Heart right ventricle (tissue), 16 donors: ENCODE data around the gene DMRT1. TPM values are rescaled to one million over a fixed set of nuclear protein-coding genes. Genes with fewer than 3 reads are reported as not detected.

Experiments
- ATAC-seq, 8 donors: fragments of 200-7000 bp; cut with Tn5 transposase; one replicate each; pipeline ENCODE4 v1.9.1; 2020; ENCODE audit warnings: mild to moderate bottlenecking in 8 of 8, moderate library complexity in 8 of 8, moderate number of reproducible peaks in 1 of 8
- DNase-seq, 2 donors: peaks; one replicate each; pipeline ENCODE4 v3.0.0-alpha.2; 2020
- H3K27ac ChIP-seq, 10 donors: fragments of 200-600 bp; sonication (generic) in 2 of 10; one replicate each; pipeline versions ENCODE4 v1.5.0 to v1.8.0; 2020 to 2022; ENCODE audit warnings: mild to moderate bottlenecking in 3 of 10
- H3K27me3 ChIP-seq, 7 donors: fragments of 200-600 bp; one replicate each; pipeline ENCODE4 v1.8.0; 2021 to 2022; ENCODE audit warnings: mild to moderate bottlenecking in 2 of 7
- H3K36me3 ChIP-seq, 9 donors: fragments of 200-600 bp; sonication (generic) in 1 of 9; one replicate each; pipeline versions ENCODE4 v1.5.0 to v1.8.0; 2020 to 2022; ENCODE audit warnings: mild to moderate bottlenecking in 2 of 9
- H3K4me1 ChIP-seq, 9 donors: fragments of 200-600 bp; sonication (generic) in 1 of 9; one replicate each; pipeline versions ENCODE4 v1.5.0 to v1.8.0; 2020 to 2022; ENCODE audit warnings: mild to moderate bottlenecking in 4 of 9
- H3K4me3 ChIP-seq, 10 donors: fragments of 200-600 bp; sonication (generic) in 2 of 10; one replicate each; pipeline versions ENCODE4 v1.5.0 to v1.8.0; 2020 to 2022; ENCODE audit warnings: mild to moderate bottlenecking in 7 of 10, moderate library complexity in 2 of 10
- H3K9me3 ChIP-seq, 11 donors: fragments of 200-600 bp in 10 of 11; sonication (generic) in 2 of 11; one replicate each; pipeline versions ENCODE4 v1.5.0 to v1.8.0; 2013 to 2022; ENCODE audit warnings: mild to moderate bottlenecking in 2 of 11, control low read depth in 1 of 11, moderate library complexity in 1 of 11
- CTCF ChIP-seq, 9 donors: fragments of 200-600 bp; sonication (generic) in 2 of 9; IDR thresholded peaks; one replicate each; pipeline versions ENCODE4 v1.5.0 to v1.8.0; 2021 to 2022; ENCODE audit warnings: antibody characterized with exemption in 9 of 9, mild to moderate bottlenecking in 5 of 9, moderate library complexity in 1 of 9
- WGBS, 2 donors: extraction: QIAGEN DNeasy Blood & Tissue Kit; methylation state at CpG; one replicate each; pipeline ENCODE4 v1.1.7; 2013; ENCODE audit warnings: inconsistent platforms in 1 of 2; 5-methylcytosine and 5-hydroxymethylcytosine counted together
- intact Hi-C, 10 donors: fragments of 100-400 bp; cut with DNase I; formaldehyde crosslinking; loops; one replicate each; pipeline versions ENCODE4 v1.11.1 to v1.14.2; 2022
- polyA plus RNA-seq, 2 donors: library from polyadenylated mRNA; stranded (reverse); fragments of 200-250 nt; gene quantifications; one replicate each; pipeline ENCODE4 v1.2.3, GENCODE V29; 2013
- total RNA-seq, 10 donors: library from RNA; stranded (reverse); fragmentation: NEBNext Ultra II Directional in 3 of 10; extraction: Animal tissue kit (Norgen Biotek cat#: 25700) in 3 of 10; gene quantifications; one replicate each; pipeline versions ENCODE4 v1.2.1 to v1.2.4, GENCODE V29; 2021 to 2023
- donor health status: Arrhythmogenic right ventricular cardiomyopathy.
- donor health status: ischemic (EF 13 %, LVEDD 7.1; RV severe dilation, severe dysfunction).
- donor health status: healthy with polysubstance abuse.
- donor health status: DM: no; HTN: yes; CAD: no.
- donor health status: DM: no; HTN: no; CAD: no.
- donor health status: ischemic (EF 25% LVEDD 6.9; RV normal size, moderate dysfunction).
- donor health status: ischemic (EF 25% LVEDD 5.7; RV mildly dilated, moderate dysfunction).
- donor health status: healthy.
- donor health status: DM: yes; HTN: yes; CAD: no.
- donor health status: Ischemic cardiomyopathy.
- donor health status: ischemic (EF 35%, LVEDD 5.7; RV mildly dilated, moderate dysfunction).
- donor health status: nonischemic (EF 11% LVEDD 7.7; RV severe dilation, severe dysfunction).
- donor health status: DM: yes; HTN: yes; CAD: no.
- donor health status: PGD.
- donor health status: ischemic (EF 29% LVEDD 5.4; RV normal size, mild dysfunction).
- donor health status: nonischemic (EF 23%, LVEDD 6.1; RV moderate dilation, normal function).

Gene DMRT1
- total and polyA plus RNA-seq, 12 donors = not detected

GRCh38 chr9:975740-976257 lies 134.3 kb downstream of the DMRT1 start:
- H3K9me3 ChIP-seq = no peaks in the 10 kb centered on the region
- H3K27ac ChIP-seq = no peak overlapping the region
- ATAC-seq = no peak
- no peak for TF ChIP-seq CTCF (IDR thresholded peaks at IDR 0.05)
- H3K4me3 ChIP-seq = no peak overlapping the region
- peaks cover 3 to 40% (median 34%) of the 10 kb centered on the region in 9 donors for H3K4me1 ChIP-seq
- intact Hi-C loops = loop anchor here in 1 of 10 donors (10.0 kb wide), 1 partner anchor 69 kb away; no protein-coding TSS in a partner anchor
- H3K36me3 ChIP-seq = no peaks in the 10 kb centered on the region
- peaks cover 72 to 100% (median 99%) of the 10 kb centered on the region in 7 donors for H3K27me3 ChIP-seq
- no peak for DNase-seq
- WGBS, 2 donors = 4 to 7% methylated on average over 23 of the region's 23 CpGs

- 1 to 2% methylated on average over 47 to 70 of the region's 70 CpGs for WGBS, 2 donors
- ATAC-seq = peak in 1 of 8 donors; percentile 26
- H3K27me3 ChIP-seq = peaks cover 67 to 100% (median 99%) of the 10 kb centered on the region in 7 donors
These were observed 134.9 kb downstream of the DMRT1 start, which contains the start of gene DMRT3 for GRCh38 chr9:976258-976942. DMRT3 (plus strand) TSS chr9:976655; CDS start chr9:977002, 347 bp downstream.

GRCh38 chr9:976943-977837 lies 135.7 kb downstream of the DMRT1 start:
- H3K4me1 ChIP-seq = peaks cover 0 to 26% (median 20%) of the 10 kb centered on the region in 9 donors
- no peak overlapping the region for H3K27ac ChIP-seq
- TF ChIP-seq CTCF (IDR thresholded peaks at IDR 0.05) = no peak
- H3K4me3 ChIP-seq = peak overlapping the region in 3 of 10 donors; percentile 7 to 16 (median 10)
- peaks cover 59 to 100% (median 99%) of the 10 kb centered on the region in 7 donors for H3K27me3 ChIP-seq
- WGBS, 2 donors = 2% methylated on average over 90 to 92 of the region's 92 CpGs
- ATAC-seq (peak in 1 of 8 donors; percentile 46), DNase-seq (no peak)
- H3K9me3 ChIP-seq = no peaks in the 10 kb centered on the region
- intact Hi-C loops = loop anchor here in 1 of 10 donors (10.0 kb wide), 1 partner anchor 68 kb away; no protein-coding TSS in a partner anchor
- H3K36me3 ChIP-seq = no peaks in the 10 kb centered on the region

More at GRCh38 chr9:976258-976942, 134.9 kb downstream of the DMRT1 start, which contains the start of gene DMRT3:
- Histone ChIP-seq H3K36me3 (no peaks in the 10 kb centered on the region), H3K4me1 (peaks cover 3 to 34% (median 28%) of the 10 kb centered on the region in 9 donors), H3K4me3 (peak within 1 kb of the TSS in 3 of 10 donors; percentile 7 to 16 (median 10)), H3K27ac (no peak within 1 kb of the TSS), H3K9me3 (no peaks in the 10 kb centered on the region)
- intact Hi-C loops = loop anchor here in 1 of 10 donors (10.0 kb wide), 1 partner anchor 68 kb away; no protein-coding TSS in a partner anchor
- DNase-seq = no peak
- TF ChIP-seq CTCF (IDR thresholded peaks at IDR 0.05) = no peak
